GM13976 (cell line): ENCODE measurements around the gene MYOM3.

Experiments used
- DNase-seq: peaks from one replicate; pipeline ENCODE4 v3.0.0; 2012; ENCODE audit warnings: low spot score
- in situ Hi-C: fragments of 300-500 bp; cut with MboI; formaldehyde crosslinking; loops from one replicate; pipeline ENCODE4 v1.12.0; 2022; ENCODE audit warnings: low sequenced_read_pairs, mixed read lengths, inconsistent platforms; ENCODE audit not compliant: unreplicated experiment
- TF ChIP-seq, protein P1 (sequence below): IDR thresholded peaks from 2 replicates; pipeline ENCODE4 v1.5.1; 2012; ENCODE audit warnings: borderline replicate concordance, mild to moderate bottlenecking; ENCODE audit not compliant: insufficient read depth; ENCODE audit errors: extremely low read depth, missing control alignments, control extremely low read depth

Gene MYOM3

DNA sequence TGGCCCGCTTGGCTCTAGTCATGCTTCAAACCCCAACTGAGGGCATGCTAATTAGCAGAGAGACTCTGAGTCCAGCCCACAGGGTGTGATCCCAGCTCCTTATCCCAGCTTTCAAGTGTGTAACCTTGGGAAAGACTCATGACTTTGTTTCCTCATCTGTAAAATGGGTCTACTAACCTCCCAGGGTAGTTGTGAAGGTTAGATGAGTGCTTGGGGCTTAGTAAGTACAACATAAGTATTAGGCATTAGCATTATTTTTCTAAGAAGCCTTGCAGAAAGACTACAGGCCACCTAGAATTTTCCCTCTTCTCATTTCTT, 2.8 kb downstream of the MYOM3 start:
- TF ChIP-seq, protein P1, sequence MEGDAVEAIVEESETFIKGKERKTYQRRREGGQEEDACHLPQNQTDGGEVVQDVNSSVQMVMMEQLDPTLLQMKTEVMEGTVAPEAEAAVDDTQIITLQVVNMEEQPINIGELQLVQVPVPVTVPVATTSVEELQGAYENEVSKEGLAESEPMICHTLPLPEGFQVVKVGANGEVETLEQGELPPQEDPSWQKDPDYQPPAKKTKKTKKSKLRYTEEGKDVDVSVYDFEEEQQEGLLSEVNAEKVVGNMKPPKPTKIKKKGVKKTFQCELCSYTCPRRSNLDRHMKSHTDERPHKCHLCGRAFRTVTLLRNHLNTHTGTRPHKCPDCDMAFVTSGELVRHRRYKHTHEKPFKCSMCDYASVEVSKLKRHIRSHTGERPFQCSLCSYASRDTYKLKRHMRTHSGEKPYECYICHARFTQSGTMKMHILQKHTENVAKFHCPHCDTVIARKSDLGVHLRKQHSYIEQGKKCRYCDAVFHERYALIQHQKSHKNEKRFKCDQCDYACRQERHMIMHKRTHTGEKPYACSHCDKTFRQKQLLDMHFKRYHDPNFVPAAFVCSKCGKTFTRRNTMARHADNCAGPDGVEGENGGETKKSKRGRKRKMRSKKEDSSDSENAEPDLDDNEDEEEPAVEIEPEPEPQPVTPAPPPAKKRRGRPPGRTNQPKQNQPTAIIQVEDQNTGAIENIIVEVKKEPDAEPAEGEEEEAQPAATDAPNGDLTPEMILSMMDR, result no peak
- DNase-seq, result no peak
- in situ Hi-C loops, result no loop called here

DNA sequence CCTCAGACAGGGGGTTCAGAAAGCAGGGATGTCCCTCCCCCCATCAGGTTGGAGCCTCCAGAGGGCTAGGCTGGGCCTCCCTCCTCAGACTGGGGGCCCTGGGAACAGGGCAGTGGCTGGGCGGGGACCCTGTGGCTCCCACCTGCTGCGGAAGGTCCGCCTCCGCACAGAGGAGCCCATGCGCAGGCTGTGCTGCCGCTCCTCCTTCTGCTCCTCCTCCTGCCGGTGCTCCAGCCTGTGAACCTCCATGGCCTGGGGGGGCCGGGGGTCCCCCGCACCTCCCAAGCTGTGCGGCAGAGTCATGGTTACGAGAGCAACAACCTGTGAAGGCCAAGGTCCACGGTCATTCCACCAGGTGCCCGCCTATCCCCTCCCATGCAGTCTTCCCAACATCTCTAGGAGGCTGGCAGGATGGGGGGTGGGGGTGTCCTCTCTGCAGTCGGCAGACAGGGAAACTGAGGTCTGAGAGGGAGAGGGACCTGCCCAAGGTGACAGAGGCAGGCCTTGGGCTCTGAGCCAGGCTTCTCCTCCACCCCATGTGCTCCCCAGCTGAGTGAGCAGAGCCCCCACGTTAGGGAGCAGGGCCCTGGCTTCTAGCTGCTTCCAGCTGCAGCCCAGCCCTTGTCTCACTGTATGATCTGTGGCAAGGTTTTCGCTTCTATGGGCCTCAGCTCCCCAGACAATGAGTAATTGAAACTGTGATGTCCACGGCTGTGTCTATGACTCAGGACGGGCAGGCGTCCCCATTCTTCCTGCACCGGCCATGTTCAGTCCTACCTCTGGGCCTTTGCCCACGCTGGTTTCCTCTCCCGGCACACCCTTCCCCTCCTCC, 3.4 kb downstream of the MYOM3 start:
- no peak for DNase-seq
- in situ Hi-C loops, result no loop called here
- TF ChIP-seq, protein P1, result no peak

DNA sequence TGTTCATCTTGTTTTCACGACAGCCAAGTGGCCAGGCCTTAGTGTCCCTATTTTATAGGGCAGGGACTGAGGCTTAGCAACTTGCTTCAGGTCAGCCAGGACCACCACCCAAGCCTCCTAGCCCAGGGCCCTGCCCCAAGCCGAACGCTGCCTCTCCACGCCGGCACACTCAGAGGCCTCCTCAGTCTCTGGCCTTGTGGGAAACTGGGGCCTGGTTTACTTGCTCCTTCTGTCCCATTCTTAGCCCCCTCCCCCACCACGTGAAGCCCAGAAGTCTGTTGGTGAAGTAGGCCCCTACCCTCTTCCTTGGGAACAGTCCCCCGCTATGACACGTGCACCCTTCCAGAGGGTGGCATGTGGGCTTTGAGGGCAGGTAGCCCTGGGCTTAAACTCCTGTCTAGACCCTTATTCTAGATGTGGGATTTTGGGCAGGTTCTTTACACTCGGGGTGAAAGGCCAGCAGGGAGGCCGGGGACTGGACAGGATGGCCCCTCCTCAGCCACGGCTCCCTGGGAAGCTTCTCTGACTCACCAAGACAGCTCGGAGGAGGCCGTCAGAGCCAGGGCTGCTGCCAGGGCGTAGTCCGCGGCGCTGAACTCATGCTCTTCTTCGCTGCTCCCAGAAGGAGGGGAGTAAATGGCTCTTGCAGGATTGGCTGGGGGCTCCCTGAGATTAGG, 4.3 kb downstream of the MYOM3 start:
- in situ Hi-C loops, result no loop called here
- no peak for DNase-seq
- TF ChIP-seq, protein P1, result no peak

DNA sequence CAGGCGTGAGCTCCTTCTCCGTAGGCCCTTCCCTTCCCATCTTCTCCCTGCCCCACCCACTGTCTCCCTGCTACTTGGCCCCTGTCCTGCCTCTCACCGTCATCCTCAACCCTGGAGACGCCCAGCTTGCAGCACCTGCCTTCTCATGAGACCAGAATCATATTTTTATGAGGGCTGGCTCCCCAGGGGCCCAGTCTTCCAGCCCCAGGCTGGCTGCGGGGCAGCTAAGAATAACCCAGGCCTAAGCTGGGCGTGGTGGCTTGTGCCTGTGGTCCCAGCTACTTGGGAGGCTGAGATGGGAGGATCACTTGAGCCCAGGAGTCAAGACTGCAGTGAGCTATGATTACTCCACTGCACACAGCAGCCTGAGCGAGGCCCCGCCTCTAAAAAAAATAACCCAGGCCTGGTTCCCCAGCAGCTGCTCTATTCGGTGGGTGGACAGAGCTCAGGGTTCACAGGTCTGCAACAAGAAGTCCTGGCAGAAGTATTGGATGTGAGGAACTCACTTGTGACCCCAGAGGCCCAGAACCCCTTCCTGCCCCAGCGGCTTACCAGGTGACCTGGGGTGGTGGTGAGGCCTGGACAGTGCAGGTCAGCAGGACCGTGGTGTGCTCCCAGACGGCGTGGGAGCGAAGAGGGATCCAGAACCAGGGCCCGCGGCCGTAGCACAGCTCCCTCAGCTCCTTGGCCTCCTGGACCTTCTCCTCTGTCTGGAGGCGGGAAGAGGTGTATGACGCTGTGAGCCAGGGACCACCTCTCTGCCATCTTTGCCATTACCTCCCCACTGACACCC, 6.4 kb downstream of the MYOM3 start:
- TF ChIP-seq, protein P1, result no peak
- no peak for DNase-seq
- in situ Hi-C loops, result no loop called here

DNA sequence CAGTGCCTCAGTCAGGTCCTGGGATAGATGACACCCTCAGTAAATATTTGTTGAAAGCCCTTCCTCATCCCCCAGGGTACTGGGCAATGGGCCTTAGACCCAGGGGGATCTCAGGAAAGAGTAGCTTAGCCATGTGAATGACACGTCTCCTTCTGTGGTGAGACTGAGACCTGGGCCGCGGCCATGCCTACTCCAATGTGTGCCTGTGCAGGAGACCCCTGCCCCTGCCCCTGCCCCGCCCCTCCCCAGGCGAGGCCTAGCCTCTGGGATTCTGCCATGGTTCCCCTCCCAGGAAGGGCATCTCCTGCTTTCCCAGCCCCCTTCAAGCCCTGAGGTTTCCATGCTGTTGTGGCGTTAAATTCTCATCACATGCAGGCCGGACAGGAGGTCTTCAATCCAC, 7.1 kb downstream of the MYOM3 start:
- in situ Hi-C loops, result no loop called here
- TF ChIP-seq, protein P1, result no peak

DNA sequence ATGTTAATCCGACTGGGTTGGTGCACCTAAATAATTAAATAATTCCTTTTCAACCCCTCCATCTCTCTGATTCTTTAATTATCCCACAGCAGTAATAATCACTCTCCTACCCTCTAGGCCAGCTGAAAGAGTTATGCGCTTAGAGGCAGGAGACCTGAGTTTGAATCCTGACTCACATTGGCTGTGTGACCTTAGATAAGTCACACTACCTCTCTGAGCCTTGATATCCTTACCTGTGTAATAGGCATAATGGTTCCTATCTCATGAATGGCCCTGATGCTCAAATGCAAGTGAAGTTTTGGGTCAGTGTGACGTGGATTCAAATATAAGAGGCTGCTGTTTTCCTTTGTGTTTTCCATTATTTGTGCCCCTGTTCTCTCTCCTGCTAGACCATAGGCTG, 8.1 kb downstream of the MYOM3 start:
- in situ Hi-C loops, result no loop called here
- DNase-seq, result no peak
- TF ChIP-seq, protein P1, result no peak

More for the DNA sequence above, 7.1 kb downstream of the MYOM3 start:
- no peak for DNase-seq
